PC-3 (cell line): ENCODE data around the gene BBS12.

ENCODE experiments used
- EZH2 ChIP-seq: fragments of 300-600 bp; sonication (generic); IDR thresholded peaks from one replicate; pipeline ENCODE4 v1.6.1; 2017; ENCODE audit warnings: antibody characterized with exemption, mild to moderate bottlenecking, low read length; ENCODE audit not compliant: unreplicated experiment
- EZH2phosphoT487 ChIP-seq: fragments of 300-600 bp; sonication (generic); IDR thresholded peaks from 2 replicates; pipeline ENCODE4 v1.6.1; 2018; ENCODE audit warnings: mild to moderate bottlenecking, antibody characterized with exemption, low read length, borderline replicate concordance
- TF ChIP-seq, protein P1 (sequence below): fragments of 300-600 bp; sonication (generic); conservative IDR thresholded peaks from 2 replicates; pipeline ENCODE4 v1.5.1; 2017; ENCODE audit warnings: antibody characterized with exemption, low read depth, mild to moderate bottlenecking, low read length

- TF ChIP-seq, protein P1, sequence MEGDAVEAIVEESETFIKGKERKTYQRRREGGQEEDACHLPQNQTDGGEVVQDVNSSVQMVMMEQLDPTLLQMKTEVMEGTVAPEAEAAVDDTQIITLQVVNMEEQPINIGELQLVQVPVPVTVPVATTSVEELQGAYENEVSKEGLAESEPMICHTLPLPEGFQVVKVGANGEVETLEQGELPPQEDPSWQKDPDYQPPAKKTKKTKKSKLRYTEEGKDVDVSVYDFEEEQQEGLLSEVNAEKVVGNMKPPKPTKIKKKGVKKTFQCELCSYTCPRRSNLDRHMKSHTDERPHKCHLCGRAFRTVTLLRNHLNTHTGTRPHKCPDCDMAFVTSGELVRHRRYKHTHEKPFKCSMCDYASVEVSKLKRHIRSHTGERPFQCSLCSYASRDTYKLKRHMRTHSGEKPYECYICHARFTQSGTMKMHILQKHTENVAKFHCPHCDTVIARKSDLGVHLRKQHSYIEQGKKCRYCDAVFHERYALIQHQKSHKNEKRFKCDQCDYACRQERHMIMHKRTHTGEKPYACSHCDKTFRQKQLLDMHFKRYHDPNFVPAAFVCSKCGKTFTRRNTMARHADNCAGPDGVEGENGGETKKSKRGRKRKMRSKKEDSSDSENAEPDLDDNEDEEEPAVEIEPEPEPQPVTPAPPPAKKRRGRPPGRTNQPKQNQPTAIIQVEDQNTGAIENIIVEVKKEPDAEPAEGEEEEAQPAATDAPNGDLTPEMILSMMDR: no peak
- TF ChIP-seq EZH2 (no peak), EZH2phosphoT487 (no peak)
Measured at GRCh38 chr4:122688529-122689140, 43.9 kb upstream of the BBS12 start.
